HK-2 (cell line): Measurements from ENCODE around the gene PTCH1.

ENCODE experiments used
- DNase-seq: peaks from one replicate; pipeline ENCODE4 v3.0.0-alpha.2; 2018; ENCODE audit not compliant: unreplicated experiment

The PTCH1 gene

DNA sequence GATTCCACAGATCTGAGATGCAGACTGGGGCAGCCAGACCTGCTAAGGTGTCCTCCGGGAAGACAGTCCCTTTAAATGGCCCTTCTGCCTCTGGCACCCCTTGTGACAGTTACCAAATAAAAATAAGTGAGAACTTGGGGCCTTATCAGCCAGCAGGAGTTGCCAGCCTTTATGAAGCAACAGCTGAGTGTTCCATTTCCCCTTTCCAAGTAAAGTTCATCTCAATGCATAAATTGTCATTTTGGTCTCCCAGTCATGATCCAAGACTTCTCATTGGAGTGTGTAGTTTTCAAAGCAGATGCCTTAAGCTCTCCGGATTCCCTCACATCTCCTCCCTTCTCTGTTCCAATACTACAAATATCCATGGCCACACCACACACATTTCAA lies 4.1 kb downstream of the PTCH1 start:
- no peak for DNase-seq

DNA sequence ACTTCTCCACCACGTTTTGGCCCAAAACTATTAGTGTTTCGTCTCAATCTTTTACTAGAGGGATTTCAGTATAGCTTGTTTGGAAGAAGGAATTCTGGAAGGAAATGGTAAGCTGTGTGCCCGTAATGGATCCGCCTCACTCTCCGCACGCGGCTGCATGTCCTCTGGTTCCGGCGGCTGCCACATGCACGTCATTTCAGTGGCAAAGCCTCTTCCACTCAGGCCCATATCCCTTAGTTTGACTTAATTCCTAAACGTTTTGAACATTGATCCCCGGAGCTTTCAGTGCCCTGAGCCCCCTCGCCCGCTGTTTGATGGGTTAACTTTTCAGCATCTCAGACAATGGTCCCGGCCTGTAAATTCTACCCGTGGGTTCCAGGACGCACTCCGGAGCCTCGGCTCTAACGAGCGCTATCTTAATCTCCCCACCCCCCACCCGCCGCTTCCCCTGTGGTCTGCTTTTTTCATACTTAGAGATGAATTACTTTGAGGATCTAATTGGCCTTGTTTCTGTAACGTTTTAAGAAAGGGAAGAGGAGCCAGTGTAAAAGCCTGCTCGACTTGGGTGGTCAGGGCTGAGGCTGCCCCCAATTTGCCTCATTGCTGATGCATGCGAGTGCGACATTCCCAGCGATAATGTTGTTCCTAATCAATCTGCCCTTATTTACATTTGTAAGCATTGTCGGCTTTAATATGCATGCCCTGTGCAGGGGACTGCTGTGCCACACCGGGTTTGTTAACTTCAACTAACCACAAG lies 4.6 kb downstream of the PTCH1 start:
- peak; percentile 54 for DNase-seq

GRCh38 chr9:95511616-95511931 lies 5.2 kb downstream of the PTCH1 start:
- DNase-seq: no peak

GRCh38 chr9:95510709-95511615 lies 5.8 kb downstream of the PTCH1 start:
- peak; percentile 94 for DNase-seq

DNA sequence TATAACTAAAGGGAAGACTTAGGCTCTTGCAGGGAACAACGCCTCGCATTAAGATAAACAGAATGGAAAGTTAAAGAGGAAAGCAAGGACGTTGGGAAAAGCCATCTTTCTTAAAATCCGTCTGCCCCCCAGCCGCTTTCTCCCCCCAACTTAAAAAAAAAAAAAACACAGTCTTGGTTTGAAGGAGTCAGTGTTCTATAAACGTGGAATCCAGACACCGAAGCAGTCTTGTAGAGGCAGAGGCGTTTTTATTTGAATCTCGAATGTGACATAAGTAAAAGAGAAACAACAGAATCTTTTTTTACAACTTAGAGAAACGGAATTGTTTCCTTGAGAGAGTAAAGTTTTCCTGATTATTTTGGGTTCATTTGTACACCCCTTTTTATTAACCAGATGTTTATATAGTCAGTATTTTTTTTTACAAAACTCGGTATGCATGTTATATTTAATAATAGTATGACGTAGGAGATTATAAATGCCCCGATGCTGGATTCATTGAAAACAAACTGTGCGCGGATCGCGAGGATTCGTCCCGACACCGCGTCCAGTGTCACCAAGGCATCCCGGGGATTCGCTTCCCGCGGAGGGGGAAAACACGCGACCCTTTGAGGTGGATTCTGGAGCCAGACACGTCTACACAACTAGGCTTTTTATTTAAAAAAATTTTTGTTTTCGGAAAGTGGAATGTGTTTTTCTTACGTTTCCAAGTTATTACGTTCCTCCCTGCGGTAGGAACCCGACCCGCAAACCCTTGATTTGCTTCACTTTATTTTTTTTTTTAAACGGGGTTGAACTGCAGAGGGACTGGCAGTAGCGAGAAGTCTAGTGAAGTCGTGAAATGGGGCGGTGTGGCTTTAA lies 6.7 kb downstream of the PTCH1 start:
- no peak for DNase-seq

- peak; percentile 78 for DNase-seq
Observed at GRCh38 chr9:95508968-95509850, 7.6 kb downstream of the PTCH1 start.

DNA sequence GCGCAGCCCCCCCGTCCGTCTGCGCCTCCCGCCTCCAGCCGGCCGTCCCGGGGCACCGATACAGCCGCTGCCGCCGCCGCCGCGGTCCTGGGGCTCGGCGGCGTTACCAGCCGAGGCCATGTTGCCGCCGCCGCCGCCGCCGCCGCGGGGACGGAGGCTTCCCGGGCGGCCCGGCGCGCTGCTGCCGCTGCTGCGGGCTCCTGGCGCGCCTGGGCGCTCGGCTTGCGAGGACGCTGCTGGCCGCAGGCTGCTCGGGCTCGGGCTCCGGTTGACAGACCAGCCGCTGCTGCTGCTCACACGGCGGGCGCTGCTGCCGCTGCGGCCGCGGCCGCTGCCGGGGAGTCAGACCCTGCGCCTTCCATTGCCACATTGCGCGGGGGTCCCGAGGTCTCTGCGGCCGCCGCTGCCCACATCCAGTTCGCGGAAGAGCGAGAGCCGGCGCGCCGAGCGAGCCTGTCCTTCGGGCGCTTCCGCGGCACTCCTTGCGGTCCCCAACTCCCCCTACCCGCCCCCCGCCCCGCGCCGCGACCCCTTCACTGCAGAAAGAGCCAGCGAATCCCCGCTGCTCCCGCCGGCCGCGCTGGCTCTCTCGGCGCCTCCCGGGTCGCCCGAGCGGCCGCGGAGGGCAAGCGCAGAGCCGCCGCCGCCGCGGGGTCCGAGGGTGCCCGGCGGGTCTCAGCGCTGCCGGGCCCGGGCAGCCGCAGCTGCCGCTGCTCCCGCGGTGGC lies 8.4 kb downstream of the PTCH1 start:
- peak; percentile 41 for DNase-seq

- DNase-seq: peak; percentile 70
Observed at GRCh38 chr9:95507464-95508241, 9.1 kb downstream of the PTCH1 start.

GRCh38 chr9:95506678-95507463 lies 9.9 kb downstream of the PTCH1 start:
- peak; percentile 56 for DNase-seq

- no peak for DNase-seq
Observed at GRCh38 chr9:95506428-95506677, 10.4 kb downstream of the PTCH1 start.

GRCh38 chr9:95505717-95506427 lies 10.9 kb downstream of the PTCH1 start:
- peak; percentile 56 for DNase-seq

GRCh38 chr9:95505072-95505716 lies 11.6 kb downstream of the PTCH1 start:
- DNase-seq: no peak

GRCh38 chr9:95504053-95504963 lies 12.5 kb downstream of the PTCH1 start:
- no peak for DNase-seq

GRCh38 chr9:95503369-95503768 lies 13.4 kb downstream of the PTCH1 start:
- DNase-seq: no peak

- no peak for DNase-seq
Observed at GRCh38 chr9:95502248-95502647, 14.5 kb downstream of the PTCH1 start.

DNA sequence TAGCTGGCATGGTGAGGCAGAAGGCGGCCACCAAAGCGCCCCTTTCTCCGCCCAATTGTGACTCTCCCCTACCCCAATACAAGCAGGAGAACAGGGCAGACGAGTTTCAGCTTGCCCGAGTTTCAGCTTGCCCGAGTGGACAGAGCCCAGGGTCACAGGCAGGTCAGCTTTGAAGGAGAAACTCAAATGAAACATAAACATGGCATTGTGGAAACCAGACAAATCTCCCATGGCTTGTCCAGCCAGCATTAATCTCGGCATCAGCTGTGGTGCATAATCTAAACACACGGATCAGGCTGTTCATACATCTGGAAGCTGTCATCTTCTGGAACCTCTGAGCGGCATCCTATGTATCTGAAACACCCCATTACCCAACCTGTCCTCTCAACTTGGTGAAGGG lies 16.9 kb downstream of the PTCH1 start:
- no peak for DNase-seq
